ENCODE measurements around the gene C22orf39.

Gene C22orf39

GRCh38 chr22:19422440-19423301 lies 24.8 kb downstream of the C22orf39 start:
- Histone ChIP-seq H3K36me3 (ENCODE audit: insufficient read depth, insufficient read length, low read length) (peaks cover 24% of the 10 kb centered on the region), H3K9me3 (ENCODE audit: insufficient read depth, low read length) (no peaks in the 10 kb centered on the region), H3K9ac (ENCODE audit: insufficient read length, low read depth) (no peak overlapping the region), H3K4me3 (ENCODE audit: insufficient read length, low read depth) (no peak overlapping the region), H3K27me3 (ENCODE audit: insufficient read depth, insufficient read length) (no peaks in the 10 kb centered on the region), H3K4me1 (ENCODE audit: insufficient read depth, insufficient read length) (peaks cover 6% of the 10 kb centered on the region)
- DNase-seq (ENCODE audit: low read depth, low spot score), result no peak
- TF ChIP-seq SUZ12 (IDR thresholded peaks at IDR 0.05; ENCODE audit: extremely low read depth, insufficient read depth, insufficient read length) (no peak), ZNF274 (IDR thresholded peaks at IDR 0.05; ENCODE audit: low read depth, low read length) (no peak), YY1 (IDR thresholded peaks at IDR 0.05; ENCODE audit: insufficient read depth, insufficient read length) (no peak)

- Histone ChIP-seq H3K4me1 (ENCODE audit: insufficient read depth, insufficient read length) (peaks cover 6% of the 10 kb centered on the region), H3K36me3 (ENCODE audit: insufficient read depth, insufficient read length, low read length) (peaks cover 10% of the 10 kb centered on the region), H3K9ac (ENCODE audit: insufficient read length, low read depth) (no peak overlapping the region), H3K9me3 (ENCODE audit: insufficient read depth, low read length) (no peaks in the 10 kb centered on the region), H3K4me3 (ENCODE audit: insufficient read length, low read depth) (no peak overlapping the region), H3K27me3 (ENCODE audit: insufficient read depth, insufficient read length) (no peaks in the 10 kb centered on the region)
- DNase-seq (ENCODE audit: low read depth, low spot score), result no peak
- no peak for TF ChIP-seq YY1 (IDR thresholded peaks at IDR 0.05; ENCODE audit: insufficient read depth, insufficient read length)
- TF ChIP-seq SUZ12 (IDR thresholded peaks at IDR 0.05; ENCODE audit: extremely low read depth, insufficient read depth, insufficient read length), result no peak
- no peak for TF ChIP-seq ZNF274 (IDR thresholded peaks at IDR 0.05; ENCODE audit: low read depth, low read length)
These were observed 27.2 kb downstream of the C22orf39 start for GRCh38 chr22:19420321-19420720.

- DNase-seq (ENCODE audit: low read depth, low spot score), result no peak
- H3K36me3 ChIP-seq (ENCODE audit: insufficient read depth, insufficient read length, low read length), result peaks cover 4% of the 10 kb centered on the region
- H3K4me3 ChIP-seq (ENCODE audit: insufficient read length, low read depth), result no peak overlapping the region
- H3K27me3 ChIP-seq (ENCODE audit: insufficient read depth, insufficient read length), result no peaks in the 10 kb centered on the region
- H3K4me1 ChIP-seq (ENCODE audit: insufficient read depth, insufficient read length), result peaks cover 6% of the 10 kb centered on the region
- H3K9me3 ChIP-seq (ENCODE audit: insufficient read depth, low read length), result no peaks in the 10 kb centered on the region
- TF ChIP-seq ZNF274 (IDR thresholded peaks at IDR 0.05; ENCODE audit: low read depth, low read length) (no peak), YY1 (IDR thresholded peaks at IDR 0.05; ENCODE audit: insufficient read depth, insufficient read length) (no peak), SUZ12 (IDR thresholded peaks at IDR 0.05; ENCODE audit: extremely low read depth, insufficient read depth, insufficient read length) (no peak)
- no peak overlapping the region for H3K9ac ChIP-seq (ENCODE audit: insufficient read length, low read depth)
These were observed 27.9 kb downstream of the C22orf39 start for GRCh38 chr22:19419464-19420178.

DNA sequence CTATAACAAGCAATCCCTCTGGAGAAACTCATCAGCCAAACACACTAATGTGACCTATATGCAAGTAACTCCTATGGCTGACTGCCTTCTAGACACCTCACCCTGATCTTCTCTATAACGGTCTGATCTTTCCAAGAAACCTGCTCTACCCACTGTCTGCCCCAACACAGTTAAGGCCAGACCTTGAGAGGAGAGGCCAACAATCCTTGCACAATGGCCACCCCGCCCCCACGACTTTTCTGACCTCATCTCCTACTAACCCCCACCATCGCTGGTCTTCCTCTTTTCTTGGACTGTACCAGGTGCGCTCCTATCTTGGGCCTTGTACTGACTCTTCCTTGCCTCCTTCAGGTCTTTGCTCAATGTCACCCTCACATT lies 28.4 kb downstream of the C22orf39 start:
- H3K36me3 ChIP-seq (ENCODE audit: insufficient read depth, insufficient read length, low read length), result no peaks in the 10 kb centered on the region
- H3K9me3 ChIP-seq (ENCODE audit: insufficient read depth, low read length), result no peaks in the 10 kb centered on the region
- H3K4me3 ChIP-seq (ENCODE audit: insufficient read length, low read depth), result no peak overlapping the region
- TF ChIP-seq SUZ12 (IDR thresholded peaks at IDR 0.05; ENCODE audit: extremely low read depth, insufficient read depth, insufficient read length), result no peak
- no peak for TF ChIP-seq ZNF274 (IDR thresholded peaks at IDR 0.05; ENCODE audit: low read depth, low read length)
- TF ChIP-seq YY1 (IDR thresholded peaks at IDR 0.05; ENCODE audit: insufficient read depth, insufficient read length), result no peak
- H3K27me3 ChIP-seq (ENCODE audit: insufficient read depth, insufficient read length), result no peaks in the 10 kb centered on the region
- peaks cover 6% of the 10 kb centered on the region for H3K4me1 ChIP-seq (ENCODE audit: insufficient read depth, insufficient read length)
- DNase-seq (ENCODE audit: low read depth, low spot score), result no peak
- no peak overlapping the region for H3K9ac ChIP-seq (ENCODE audit: insufficient read length, low read depth)

DNA sequence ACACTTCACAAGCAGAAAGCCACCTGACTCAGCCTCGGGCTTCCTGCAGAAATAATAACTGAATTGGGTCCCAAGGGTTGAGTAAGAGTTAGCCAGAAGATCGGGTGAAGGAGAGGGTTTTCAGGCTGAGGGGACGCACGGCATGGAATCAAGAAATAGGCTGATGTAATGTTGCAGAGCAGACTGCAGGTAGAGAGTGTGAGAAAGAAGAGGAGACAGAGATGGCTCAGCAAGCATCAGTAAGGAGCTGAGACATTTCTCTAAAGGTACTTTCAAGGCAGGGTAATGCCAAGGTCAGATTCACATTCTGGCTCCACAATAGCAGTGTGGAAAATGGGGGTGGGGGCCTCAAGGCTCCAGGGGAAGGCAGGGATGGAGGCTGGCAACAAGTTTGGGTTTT lies 34.6 kb downstream of the C22orf39 start:
- H3K4me1 ChIP-seq (ENCODE audit: insufficient read depth, insufficient read length), result no peaks in the 10 kb centered on the region
- peaks cover 35% of the 10 kb centered on the region for H3K36me3 ChIP-seq (ENCODE audit: insufficient read depth, insufficient read length, low read length)
- TF ChIP-seq SUZ12 (IDR thresholded peaks at IDR 0.05; ENCODE audit: extremely low read depth, insufficient read depth, insufficient read length) (no peak), YY1 (IDR thresholded peaks at IDR 0.05; ENCODE audit: insufficient read depth, insufficient read length) (no peak), ZNF274 (IDR thresholded peaks at IDR 0.05; ENCODE audit: low read depth, low read length) (no peak)
- H3K9me3 ChIP-seq (ENCODE audit: insufficient read depth, low read length), result no peaks in the 10 kb centered on the region
- no peaks in the 10 kb centered on the region for H3K27me3 ChIP-seq (ENCODE audit: insufficient read depth, insufficient read length)
- H3K9ac ChIP-seq (ENCODE audit: insufficient read length, low read depth), result no peak overlapping the region
- no peak overlapping the region for H3K4me3 ChIP-seq (ENCODE audit: insufficient read length, low read depth)
- no peak for DNase-seq (ENCODE audit: low read depth, low spot score)

DNA sequence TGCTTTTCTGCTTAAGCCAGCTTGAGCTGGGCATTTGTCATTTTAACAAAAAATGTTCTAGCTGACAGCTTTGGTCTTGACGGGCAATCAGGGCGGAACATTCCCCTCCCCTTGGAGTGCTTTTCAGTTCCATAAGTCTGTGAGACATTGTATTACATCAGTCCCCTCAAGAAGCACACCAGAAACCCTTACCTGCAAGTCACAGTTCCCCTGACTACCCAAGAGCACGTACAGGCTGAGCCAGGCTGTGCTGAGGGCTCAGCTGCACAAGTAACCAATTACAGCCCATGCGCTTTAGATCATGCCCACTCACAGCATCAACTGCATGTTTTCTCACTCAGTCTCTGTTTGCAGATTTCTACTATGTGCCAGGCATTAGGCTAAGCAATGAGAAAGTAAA lies 35.0 kb downstream of the C22orf39 start:
- Histone ChIP-seq H3K9me3 (ENCODE audit: insufficient read depth, low read length) (no peaks in the 10 kb centered on the region), H3K27me3 (ENCODE audit: insufficient read depth, insufficient read length) (no peaks in the 10 kb centered on the region), H3K9ac (ENCODE audit: insufficient read length, low read depth) (no peak overlapping the region), H3K36me3 (ENCODE audit: insufficient read depth, insufficient read length, low read length) (peaks cover 40% of the 10 kb centered on the region), H3K4me3 (ENCODE audit: insufficient read length, low read depth) (no peak overlapping the region), H3K4me1 (ENCODE audit: insufficient read depth, insufficient read length) (no peaks in the 10 kb centered on the region)
- no peak for DNase-seq (ENCODE audit: low read depth, low spot score)
- TF ChIP-seq YY1 (IDR thresholded peaks at IDR 0.05; ENCODE audit: insufficient read depth, insufficient read length), result no peak
- no peak for TF ChIP-seq SUZ12 (IDR thresholded peaks at IDR 0.05; ENCODE audit: extremely low read depth, insufficient read depth, insufficient read length)
- TF ChIP-seq ZNF274 (IDR thresholded peaks at IDR 0.05; ENCODE audit: low read depth, low read length), result no peak

DNA sequence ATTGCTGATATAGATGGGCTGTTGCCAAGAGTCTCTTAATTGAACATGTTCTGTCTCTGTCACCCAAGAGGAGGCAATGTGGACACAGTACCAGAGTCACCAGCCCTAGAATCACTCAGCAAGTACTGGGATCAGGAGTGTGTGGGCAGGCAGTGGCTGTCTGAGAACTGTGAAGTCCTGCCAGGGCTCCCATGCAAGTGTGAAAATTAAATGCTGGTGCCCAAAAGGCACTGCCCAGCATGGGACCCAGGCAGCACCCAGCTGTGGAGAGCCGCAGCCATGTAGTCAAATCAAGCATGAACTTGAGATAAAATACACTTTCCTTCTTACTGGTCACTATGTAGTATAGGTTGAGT lies 35.8 kb downstream of the C22orf39 start:
- DNase-seq (ENCODE audit: low read depth, low spot score), result no peak
- H3K4me3 ChIP-seq (ENCODE audit: insufficient read length, low read depth), result no peak overlapping the region
- TF ChIP-seq YY1 (IDR thresholded peaks at IDR 0.05; ENCODE audit: insufficient read depth, insufficient read length), result no peak
- no peak for TF ChIP-seq SUZ12 (IDR thresholded peaks at IDR 0.05; ENCODE audit: extremely low read depth, insufficient read depth, insufficient read length)
- no peak for TF ChIP-seq ZNF274 (IDR thresholded peaks at IDR 0.05; ENCODE audit: low read depth, low read length)
- peaks cover 47% of the 10 kb centered on the region for H3K36me3 ChIP-seq (ENCODE audit: insufficient read depth, insufficient read length, low read length)
- H3K9me3 ChIP-seq (ENCODE audit: insufficient read depth, low read length), result no peaks in the 10 kb centered on the region
- H3K27me3 ChIP-seq (ENCODE audit: insufficient read depth, insufficient read length), result no peaks in the 10 kb centered on the region
- H3K9ac ChIP-seq (ENCODE audit: insufficient read length, low read depth), result no peak overlapping the region
- H3K4me1 ChIP-seq (ENCODE audit: insufficient read depth, insufficient read length), result no peaks in the 10 kb centered on the region

All from NT2/D1 (cell line).